H1 (cell line): ENCODE measurements around the gene PTPN7. TPM values are rescaled to one million over a fixed set of nuclear protein-coding genes. Genes with fewer than 3 reads are reported as not detected.

Experiments used
- CTCF ChIA-PET: fragments of 300-600 bp; sonication (Branson Sonifier 250); formaldehyde crosslinking; loops from one replicate; lab custom pipeline; 2021; ENCODE audit not compliant: partially characterized antibody; lab: Charles Lee
- POLR2A ChIA-PET: fragments of 300-600 bp; sonication (Branson Sonifier 250); formaldehyde crosslinking; loops from one replicate; lab custom pipeline; 2021; ENCODE audit warnings: inconsistent platforms; ENCODE audit not compliant: partially characterized antibody; lab: Charles Lee
- DNase-seq, 2 experiments: peaks; one replicate each; pipeline versions ENCODE4 v3.0.0 to v3.0.0-alpha.2; 2010 to 2022; ENCODE audit warnings: low spot score in 2 of 2, low read depth in 1 of 2, mixed read lengths in 1 of 2
- FAIRE-seq: peaks from 2 replicates; lab custom pipeline; 2011; peaks lifted over from hg19 to GRCh38; lab: Jason Lieb, UNC
- H2AFZ ChIP-seq: 2 replicates; pipeline ENCODE4 v1.8.1; 2012; ENCODE audit warnings: low read length, inconsistent platforms
- H2AK5ac ChIP-seq: 2 replicates; pipeline ENCODE4 v1.6.1; 2013; ENCODE audit warnings: low read depth, low read length
- H2BK120ac ChIP-seq: replicated peaks from 2 replicates; pipeline ENCODE3; 2013; ENCODE audit warnings: low read depth, low read length, inconsistent platforms
- H2BK12ac ChIP-seq: 2 replicates; pipeline ENCODE4 v1.6.1; 2013; ENCODE audit warnings: low read depth, low read length
- H2BK15ac ChIP-seq: 2 replicates; pipeline ENCODE4 v1.6.1; 2013; ENCODE audit warnings: low read length
- H2BK20ac ChIP-seq: 2 replicates; pipeline ENCODE4 v1.6.1; 2013; ENCODE audit warnings: low read length
- H2BK5ac ChIP-seq: 2 replicates; pipeline ENCODE4 v1.6.1; 2013; ENCODE audit warnings: low read depth, low read length
- H3K14ac ChIP-seq: 2 replicates; pipeline ENCODE4 v1.6.1; 2013; ENCODE audit warnings: inconsistent platforms; ENCODE audit not compliant: insufficient read length
- H3K18ac ChIP-seq: 2 replicates; pipeline ENCODE4 v1.6.1; 2013; ENCODE audit warnings: low read length; ENCODE audit errors: extremely low read depth
- H3K23ac ChIP-seq: 2 replicates; pipeline ENCODE4 v1.6.1; 2013; ENCODE audit warnings: inconsistent platforms; ENCODE audit not compliant: insufficient read length
- H3K23me2 ChIP-seq: 2 replicates; pipeline ENCODE4 v1.6.1; 2013; ENCODE audit warnings: low read depth, low read length
- H3K27ac ChIP-seq: 2 replicates; pipeline ENCODE4 v1.6.1; 2011; ENCODE audit warnings: low read depth, low read length, inconsistent platforms
- H3K27me3 ChIP-seq, 4 experiments: replicated peaks in 1 of 4; 1 replicate in 1 of 4; 2 replicates in 3 of 4; pipeline versions ENCODE4 v1.6.1 to v1.8.1; 2011 to 2013; ENCODE audit warnings: low read length in 3 of 4, mild to moderate bottlenecking in 3 of 4, inconsistent platforms in 2 of 4, mixed read lengths in 2 of 4, moderate library complexity in 1 of 4; ENCODE audit not compliant: control insufficient read depth in 3 of 4, insufficient read depth in 3 of 4; ENCODE audit errors: extremely low read depth in 1 of 4
- H3K36me3 ChIP-seq, 4 experiments: 2 replicates each; pipeline versions ENCODE4 v1.6.1 to v1.8.1; 2011 to 2013; ENCODE audit warnings: mild to moderate bottlenecking in 4 of 4, low read length in 3 of 4, moderate library complexity in 2 of 4, control low read depth in 1 of 4, inconsistent platforms in 1 of 4; ENCODE audit not compliant: insufficient read depth in 4 of 4, control insufficient read depth in 2 of 4
- H3K4ac ChIP-seq: replicated peaks from 2 replicates; pipeline ENCODE3; 2013; ENCODE audit warnings: low read length, low read depth, mixed read lengths, inconsistent platforms; ENCODE audit not compliant: insufficient read length
- H3K4me1 ChIP-seq, 4 experiments: replicated peaks in 1 of 4; 1 replicate in 1 of 4; 2 replicates in 3 of 4; pipeline versions ENCODE4 v1.6.1 to v1.8.1; 2011 to 2013; ENCODE audit warnings: low read length in 3 of 4, inconsistent platforms in 2 of 4, mixed read lengths in 1 of 4; ENCODE audit not compliant: insufficient read depth in 4 of 4, control insufficient read depth in 3 of 4
- H3K4me2 ChIP-seq, 2 experiments: 2 replicates each; pipeline versions ENCODE4 v1.6.1 to v1.8.1; 2011 to 2013; ENCODE audit warnings: low read depth in 2 of 2, low read length in 2 of 2, control low read depth in 1 of 2, inconsistent platforms in 1 of 2, mild to moderate bottlenecking in 1 of 2; ENCODE audit not compliant: insufficient read depth in 1 of 2
- H3K4me3 ChIP-seq, 4 experiments: fragments of 200-600, 300-600 bp in 1 of 4; sonication (generic), shearing (Covaris generic), sonication (Bioruptor Twin) in 1 of 4; 2 replicates each; pipeline versions ENCODE4 v1.5.1 to v1.8.1; 2011 to 2016; ENCODE audit warnings: low read length in 4 of 4, low read depth in 3 of 4, control low read depth in 2 of 4, inconsistent platforms in 2 of 4, mild to moderate bottlenecking in 2 of 4, mixed read lengths in 1 of 4, moderate library complexity in 1 of 4; ENCODE audit not compliant: insufficient read depth in 2 of 4; ENCODE audit errors: extremely low read depth in 1 of 4
- H3K56ac ChIP-seq: replicated peaks from 2 replicates; pipeline ENCODE3; 2013; ENCODE audit warnings: low read depth, mild to moderate bottlenecking, mixed read lengths, low read length, inconsistent platforms; ENCODE audit not compliant: insufficient read length
- H3K79me1 ChIP-seq: 2 replicates; pipeline ENCODE4 v1.6.1; 2013; ENCODE audit warnings: low read depth, low read length, control low read depth
- H3K79me2 ChIP-seq, 2 experiments: 2 replicates each; pipeline versions ENCODE4 v1.6.1 to v1.8.1; 2012 to 2013; ENCODE audit warnings: low read length in 2 of 2, mild to moderate bottlenecking in 2 of 2, inconsistent platforms in 1 of 2; ENCODE audit not compliant: insufficient read depth in 2 of 2, control insufficient read depth in 1 of 2
- H3K9ac ChIP-seq, 4 experiments: replicated peaks in 1 of 4; 1 replicate in 1 of 4; 2 replicates in 3 of 4; pipeline versions ENCODE4 v1.6.1 to v1.8.1; 2011 to 2013; ENCODE audit warnings: low read depth in 3 of 4, low read length in 3 of 4, control low read depth in 2 of 4, mild to moderate bottlenecking in 2 of 4, moderate library complexity in 2 of 4, inconsistent platforms in 1 of 4; ENCODE audit errors: extremely low read depth in 1 of 4
- H3K9me3 ChIP-seq, 2 experiments: 2 replicates each; pipeline versions ENCODE4 v1.6.1 to v1.8.1; 2012 to 2013; ENCODE audit warnings: mild to moderate bottlenecking in 2 of 2, moderate library complexity in 2 of 2, control low read depth in 1 of 2, inconsistent platforms in 1 of 2, low read depth in 1 of 2, low read length in 1 of 2, mixed read lengths in 1 of 2; ENCODE audit not compliant: insufficient read depth in 2 of 2
- H4K20me1 ChIP-seq, 2 experiments: replicated peaks in 1 of 2; 2 replicates each; pipeline versions ENCODE3 to v1.8.1; 2011 to 2013; ENCODE audit warnings: inconsistent platforms in 2 of 2, low read length in 2 of 2, mild to moderate bottlenecking in 1 of 2; ENCODE audit not compliant: insufficient read depth in 2 of 2, control insufficient read depth in 1 of 2
- H4K5ac ChIP-seq: 2 replicates; pipeline ENCODE4 v1.6.1; 2013; ENCODE audit warnings: low read length, low read depth, mixed read lengths, inconsistent platforms; ENCODE audit not compliant: insufficient read length
- H4K8ac ChIP-seq: 2 replicates; pipeline ENCODE4 v1.8.0; 2013; ENCODE audit warnings: mild to moderate bottlenecking, moderate library complexity, low read length, inconsistent platforms; ENCODE audit not compliant: insufficient read depth; ENCODE audit errors: extremely low read depth
- H4K91ac ChIP-seq: replicated peaks from 2 replicates; pipeline ENCODE3; 2013; ENCODE audit warnings: low read length, mixed read lengths, inconsistent platforms; ENCODE audit not compliant: insufficient read length
- BACH1 ChIP-seq: IDR thresholded peaks from 2 replicates; pipeline ENCODE4 v1.6.1; 2012; ENCODE audit warnings: low read length, improper control_type of control experiment
- CHD1 ChIP-seq: IDR thresholded peaks from 2 replicates; pipeline ENCODE4 v1.6.1; 2012; ENCODE audit warnings: low read depth, low read length, improper control_type of control experiment
- EGR1 ChIP-seq: IDR thresholded peaks from 2 replicates; pipeline ENCODE4 v1.6.1; 2011; ENCODE audit warnings: low read depth, low read length, borderline replicate concordance
- RAD21 ChIP-seq, 2 experiments: IDR thresholded peaks in 1 of 2; conservative IDR thresholded peaks in 1 of 2; 2 replicates each; pipeline ENCODE4 v1.6.1; 2011; ENCODE audit warnings: low read depth in 2 of 2, low read length in 2 of 2, improper control_type of control experiment in 1 of 2, inconsistent platforms in 1 of 2, mild to moderate bottlenecking in 1 of 2, moderate library complexity in 1 of 2
- WGBS, 2 experiments: shearing (Covaris generic) in 1 of 2; methylation state at CpG; one replicate each; pipeline versions ENCODE4 v1.1.6 to v1.1.7; 2013 to 2015; ENCODE audit warnings: low lambda C conversion rate in 2 of 2, mixed read lengths in 2 of 2, inconsistent platforms in 1 of 2, low coverage in 1 of 2, missing lambda C conversion rate in 1 of 2; ENCODE audit not compliant: insufficient replicate concordance in 2 of 2, insufficient coverage in 1 of 2, insufficient read length in 1 of 2; ENCODE audit errors: extremely low coverage in 1 of 2, missing lambda C conversion rate in 1 of 2; 5-methylcytosine and 5-hydroxymethylcytosine counted together
- polyA plus RNA-seq, 7 experiments: library from polyadenylated mRNA; depleted of rRNA in 3 of 7; stranded (reverse) in 5 of 7; unstranded in 2 of 7; fragments of >200 nt in 5 of 7; fragments of 200-250 nt in 2 of 7; gene quantifications; 1 replicate in 5 of 7; 2 replicates in 1 of 7; 4 replicates in 1 of 7; pipeline versions ENCODE4 v1.2.1 to v1.2.3, GENCODE V29; 2011 to 2013; ENCODE audit warnings: missing spikeins in 2 of 7, mixed read lengths in 2 of 7
- total RNA-seq: library from RNA; stranded (reverse); fragmentation: NEBNext Ultra II Directional; extraction: Animal tissue kit (Norgen Biotek cat#: 25700); gene quantifications from 2 replicates; pipeline ENCODE4 v1.2.1, GENCODE V29; 2021

PTPN7 gene
- total and polyA plus RNA-seq, 2 of the 8 experiments (the other 6 are each of a cell fraction or from before 2014, with no cell fraction given): 0.20 TPM; not detected in 1

GRCh38 chr1:202133001-202133400 lies 27.4 kb downstream of the PTPN7 start:
- peaks cover 0 to 6% of the 10 kb centered on the region in 2 experiments for H4K20me1 ChIP-seq
- no peak overlapping the region for H2BK20ac ChIP-seq
- H3K18ac ChIP-seq: no peak overlapping the region
- CTCF ChIA-PET: interaction anchor here (1.0 to 29.2 kb wide), 6 partner anchors 10 to 128 kb away, joined by 3 to 1014 read pairs (median 20); partner anchors contain the start of genes ELF3 and GPR37L1
- H3K23ac ChIP-seq: no peak overlapping the region
- 0 out of 4 replicates have a peak, but pooled peaks of 1 of the 2 experiments have one; percentile 1 for TF ChIP-seq RAD21 (IDR thresholded peaks at IDR 0.05 in 1 of 2, conservative IDR thresholded peaks at IDR 0.05 in 1 of 2; ENCODE audit: low read depth in 2 of 2, low read length in 2 of 2)
- TF ChIP-seq CHD1: no peak
- no peak for TF ChIP-seq BACH1
- TF ChIP-seq EGR1: no peak
- TF ChIP-seq, all 59 proteins: peak for 1
- H3K56ac ChIP-seq: no peak overlapping the region
- H2BK5ac ChIP-seq: peak overlapping the region; percentile 40; the same call in 1 of the 2 replicates
- no peaks in the 10 kb centered on the region for H3K79me2 ChIP-seq
- no peak overlapping the region for H3K4ac ChIP-seq
- POLR2A ChIA-PET: interaction anchor here (2.3 to 2.4 kb wide), 2 partner anchors 10 to 122 kb away, joined by 11 to 14 read pairs; partner anchors contain the start of gene ELF3
- H2AFZ ChIP-seq: no peak overlapping the region
- H3K4me2 ChIP-seq: no peak overlapping the region
- H3K4me3 ChIP-seq: no peak overlapping the region
- H3K36me3 ChIP-seq: peaks cover 3 to 32% (median 10%) of the 10 kb centered on the region in 4 experiments; a peak in 5 of 8 replicates
- H4K91ac ChIP-seq: no peak overlapping the region
- no peak overlapping the region for H3K27ac ChIP-seq
- H3K9me3 ChIP-seq: no peaks in the 10 kb centered on the region
- no peaks in the 10 kb centered on the region; a peak in 1 of 7 replicates for H3K27me3 ChIP-seq
- H3K14ac ChIP-seq: no peak overlapping the region
- no peak overlapping the region for H3K9ac ChIP-seq
- DNase-seq: no peak
- 91% methylated on average over 14 of the region's 14 CpGs; no CpG with 5 or more reads in 1 of the 2 experiments for WGBS, 2 experiments
- H3K79me1 ChIP-seq: no peaks in the 10 kb centered on the region
- FAIRE-seq: no peak
- H2BK120ac ChIP-seq: no peak overlapping the region
- no peaks in the 10 kb centered on the region for H3K23me2 ChIP-seq
- H4K8ac ChIP-seq: no peak overlapping the region
- no peak overlapping the region for H2BK12ac ChIP-seq
- H3K4me1 ChIP-seq: peaks cover 0 to 9% (median 4%) of the 10 kb centered on the region in 4 experiments; a peak in 3 of 7 replicates
- no peak overlapping the region for H4K5ac ChIP-seq
- no peak overlapping the region for H2AK5ac ChIP-seq
- no peak overlapping the region for H2BK15ac ChIP-seq
